ENCODE measurements around the gene NUP133.

NUP133 gene

DNA sequence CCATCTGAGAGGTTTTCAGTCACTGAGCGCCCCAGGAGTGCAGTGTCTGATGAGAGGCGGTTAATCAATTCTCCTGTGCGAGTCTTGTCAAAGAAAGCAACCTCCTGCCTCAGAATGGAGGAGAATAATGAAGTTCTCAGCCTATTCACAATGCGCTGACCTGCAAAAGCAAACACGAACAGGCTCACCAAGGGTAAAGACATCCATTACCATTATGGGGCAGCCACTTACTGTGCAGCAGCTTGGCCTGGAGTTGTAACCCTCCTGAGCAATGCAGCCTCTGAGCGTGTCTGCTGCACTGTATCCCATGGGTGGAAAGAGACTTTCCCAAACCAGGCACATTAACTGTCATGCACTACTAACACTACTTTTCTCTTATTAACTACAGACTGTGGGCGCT, 39.4 kb upstream of the NUP133 start:
- ChIA-PET POLR2A (interaction anchor here (0.7 to 1.7 kb wide), 2 partner anchors 11 to 39 kb away, joined by 4 to 11 read pairs; partner anchors contain the start of gene ABCB10), CTCF (interaction anchor here (0.6 to 2.6 kb wide), 4 partner anchors 11 to 33 kb away, joined by 3 to 10 read pairs (median 4); partner anchors contain the start of gene ABCB10)
- Histone ChIP-seq H3K4me1 (ENCODE audit: control insufficient read depth, insufficient read depth, low read length) (peaks cover 19% of the 10 kb centered on the region), H3K27ac (ENCODE audit: extremely low read depth, low read depth, low read length) (no peak overlapping the region), H3K9me3 (ENCODE audit: control insufficient read depth, insufficient read depth, low read depth, low read length) (no peaks in the 10 kb centered on the region), H3K36me3 (ENCODE audit: control insufficient read depth in 2 of 2, insufficient read depth in 1 of 2, low read length in 2 of 2) (peaks cover 30 to 49% of the 10 kb centered on the region in 2 experiments), H3K4me3 (ENCODE audit: low read depth, low read length) (no peak overlapping the region)
- no peak for TF ChIP-seq ZNF596 (tag by site-specific recombination; IDR thresholded peaks at IDR 0.05)
- TF ChIP-seq SCRT2 (tag by site-specific recombination; IDR thresholded peaks at IDR 0.05) = no peak
- no peak for TF ChIP-seq ZNF132 (tag by site-specific recombination; IDR thresholded peaks at IDR 0.05; ENCODE audit: borderline replicate concordance)
- TF ChIP-seq ZNF510 (tag by site-specific recombination; IDR thresholded peaks at IDR 0.05; ENCODE audit: insufficient replicate concordance) = no peak
- TF ChIP-seq OVOL3 (tag by site-specific recombination; IDR thresholded peaks at IDR 0.05) = no peak
- TF ChIP-seq, protein P1, sequence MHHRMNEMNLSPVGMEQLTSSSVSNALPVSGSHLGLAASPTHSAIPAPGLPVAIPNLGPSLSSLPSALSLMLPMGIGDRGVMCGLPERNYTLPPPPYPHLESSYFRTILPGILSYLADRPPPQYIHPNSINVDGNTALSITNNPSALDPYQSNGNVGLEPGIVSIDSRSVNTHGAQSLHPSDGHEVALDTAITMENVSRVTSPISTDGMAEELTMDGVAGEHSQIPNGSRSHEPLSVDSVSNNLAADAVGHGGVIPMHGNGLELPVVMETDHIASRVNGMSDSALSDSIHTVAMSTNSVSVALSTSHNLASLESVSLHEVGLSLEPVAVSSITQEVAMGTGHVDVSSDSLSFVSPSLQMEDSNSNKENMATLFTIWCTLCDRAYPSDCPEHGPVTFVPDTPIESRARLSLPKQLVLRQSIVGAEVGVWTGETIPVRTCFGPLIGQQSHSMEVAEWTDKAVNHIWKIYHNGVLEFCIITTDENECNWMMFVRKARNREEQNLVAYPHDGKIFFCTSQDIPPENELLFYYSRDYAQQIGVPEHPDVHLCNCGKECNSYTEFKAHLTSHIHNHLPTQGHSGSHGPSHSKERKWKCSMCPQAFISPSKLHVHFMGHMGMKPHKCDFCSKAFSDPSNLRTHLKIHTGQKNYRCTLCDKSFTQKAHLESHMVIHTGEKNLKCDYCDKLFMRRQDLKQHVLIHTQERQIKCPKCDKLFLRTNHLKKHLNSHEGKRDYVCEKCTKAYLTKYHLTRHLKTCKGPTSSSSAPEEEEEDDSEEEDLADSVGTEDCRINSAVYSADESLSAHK (tag by site-specific recombination; IDR thresholded peaks at IDR 0.05) = no peak
- TF ChIP-seq, protein P2, sequence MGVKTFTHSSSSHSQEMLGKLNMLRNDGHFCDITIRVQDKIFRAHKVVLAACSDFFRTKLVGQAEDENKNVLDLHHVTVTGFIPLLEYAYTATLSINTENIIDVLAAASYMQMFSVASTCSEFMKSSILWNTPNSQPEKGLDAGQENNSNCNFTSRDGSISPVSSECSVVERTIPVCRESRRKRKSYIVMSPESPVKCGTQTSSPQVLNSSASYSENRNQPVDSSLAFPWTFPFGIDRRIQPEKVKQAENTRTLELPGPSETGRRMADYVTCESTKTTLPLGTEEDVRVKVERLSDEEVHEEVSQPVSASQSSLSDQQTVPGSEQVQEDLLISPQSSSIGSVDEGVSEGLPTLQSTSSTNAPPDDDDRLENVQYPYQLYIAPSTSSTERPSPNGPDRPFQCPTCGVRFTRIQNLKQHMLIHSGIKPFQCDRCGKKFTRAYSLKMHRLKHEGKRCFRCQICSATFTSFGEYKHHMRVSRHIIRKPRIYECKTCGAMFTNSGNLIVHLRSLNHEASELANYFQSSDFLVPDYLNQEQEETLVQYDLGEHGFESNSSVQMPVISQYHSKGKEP (tag by site-specific recombination; IDR thresholded peaks at IDR 0.05) = no peak
- no peak for TF ChIP-seq GFI1B (tag by site-specific recombination; IDR thresholded peaks at IDR 0.05)
- TF ChIP-seq, protein P3, sequence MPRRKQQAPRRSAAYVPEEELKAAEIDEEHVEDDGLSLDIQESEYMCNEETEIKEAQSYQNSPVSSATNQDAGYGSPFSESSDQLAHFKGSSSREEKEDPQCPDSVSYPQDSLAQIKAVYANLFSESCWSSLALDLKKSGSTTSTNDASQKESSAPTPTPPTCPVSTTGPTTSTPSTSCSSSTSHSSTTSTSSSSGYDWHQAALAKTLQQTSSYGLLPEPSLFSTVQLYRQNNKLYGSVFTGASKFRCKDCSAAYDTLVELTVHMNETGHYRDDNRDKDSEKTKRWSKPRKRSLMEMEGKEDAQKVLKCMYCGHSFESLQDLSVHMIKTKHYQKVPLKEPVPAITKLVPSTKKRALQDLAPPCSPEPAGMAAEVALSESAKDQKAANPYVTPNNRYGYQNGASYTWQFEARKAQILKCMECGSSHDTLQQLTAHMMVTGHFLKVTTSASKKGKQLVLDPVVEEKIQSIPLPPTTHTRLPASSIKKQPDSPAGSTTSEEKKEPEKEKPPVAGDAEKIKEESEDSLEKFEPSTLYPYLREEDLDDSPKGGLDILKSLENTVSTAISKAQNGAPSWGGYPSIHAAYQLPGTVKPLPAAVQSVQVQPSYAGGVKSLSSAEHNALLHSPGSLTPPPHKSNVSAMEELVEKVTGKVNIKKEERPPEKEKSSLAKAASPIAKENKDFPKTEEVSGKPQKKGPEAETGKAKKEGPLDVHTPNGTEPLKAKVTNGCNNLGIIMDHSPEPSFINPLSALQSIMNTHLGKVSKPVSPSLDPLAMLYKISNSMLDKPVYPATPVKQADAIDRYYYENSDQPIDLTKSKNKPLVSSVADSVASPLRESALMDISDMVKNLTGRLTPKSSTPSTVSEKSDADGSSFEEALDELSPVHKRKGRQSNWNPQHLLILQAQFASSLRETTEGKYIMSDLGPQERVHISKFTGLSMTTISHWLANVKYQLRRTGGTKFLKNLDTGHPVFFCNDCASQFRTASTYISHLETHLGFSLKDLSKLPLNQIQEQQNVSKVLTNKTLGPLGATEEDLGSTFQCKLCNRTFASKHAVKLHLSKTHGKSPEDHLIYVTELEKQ (tag by site-specific recombination; IDR thresholded peaks at IDR 0.05; ENCODE audit: borderline replicate concordance) = no peak
- TF ChIP-seq ZNF24 (tag by site-specific recombination; IDR thresholded peaks at IDR 0.05) = no peak
- no peak for TF ChIP-seq ZEB2 (tag by site-specific recombination; IDR thresholded peaks at IDR 0.05)
- no peak for TF ChIP-seq ZBTB21 (tag by site-specific recombination; IDR thresholded peaks at IDR 0.05)
- no peak for TF ChIP-seq ZNF155 (tag by site-specific recombination; IDR thresholded peaks at IDR 0.05)
- TF ChIP-seq, protein P4, sequence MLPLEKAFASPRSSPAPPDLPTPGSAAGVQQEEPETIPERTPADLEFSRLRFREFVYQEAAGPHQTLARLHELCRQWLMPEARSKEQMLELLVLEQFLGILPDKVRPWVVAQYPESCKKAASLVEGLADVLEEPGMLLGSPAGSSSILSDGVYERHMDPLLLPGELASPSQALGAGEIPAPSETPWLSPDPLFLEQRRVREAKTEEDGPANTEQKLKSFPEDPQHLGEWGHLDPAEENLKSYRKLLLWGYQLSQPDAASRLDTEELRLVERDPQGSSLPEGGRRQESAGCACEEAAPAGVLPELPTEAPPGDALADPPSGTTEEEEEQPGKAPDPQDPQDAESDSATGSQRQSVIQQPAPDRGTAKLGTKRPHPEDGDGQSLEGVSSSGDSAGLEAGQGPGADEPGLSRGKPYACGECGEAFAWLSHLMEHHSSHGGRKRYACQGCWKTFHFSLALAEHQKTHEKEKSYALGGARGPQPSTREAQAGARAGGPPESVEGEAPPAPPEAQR (tag by site-specific recombination; IDR thresholded peaks at IDR 0.05) = no peak
- TF ChIP-seq ZNF664 (tag by site-specific recombination; IDR thresholded peaks at IDR 0.05) = no peak
- no peak for TF ChIP-seq MZF1 (tag by site-specific recombination; IDR thresholded peaks at IDR 0.05; ENCODE audit: borderline replicate concordance)

DNA sequence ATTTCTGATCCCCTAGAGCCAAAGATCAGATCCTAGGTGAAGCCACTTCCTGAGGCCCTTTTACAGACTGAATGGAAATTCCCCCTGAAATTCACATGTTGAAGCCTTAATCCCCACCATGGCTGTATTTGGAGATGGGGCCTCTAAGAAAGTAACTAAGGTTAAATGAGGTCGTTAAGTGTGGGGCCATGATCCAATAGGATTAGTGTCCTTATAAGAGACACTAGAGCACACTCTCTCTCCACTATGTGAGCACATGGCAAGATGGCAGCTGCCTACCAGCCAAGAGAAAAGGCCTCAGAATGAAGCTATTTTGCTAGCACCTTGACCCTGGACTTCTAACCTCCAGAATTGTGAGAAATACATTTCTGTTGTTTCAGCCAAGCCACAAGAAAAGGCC, 36.4 kb upstream of the NUP133 start:
- Histone ChIP-seq H3K9me3 (ENCODE audit: control insufficient read depth, insufficient read depth, low read depth, low read length) (no peaks in the 10 kb centered on the region), H3K36me3 (ENCODE audit: control insufficient read depth in 2 of 2, insufficient read depth in 1 of 2, low read length in 2 of 2) (peaks cover 52 to 78% of the 10 kb centered on the region in 2 experiments), H3K4me3 (ENCODE audit: low read depth, low read length) (no peak overlapping the region), H3K4me1 (ENCODE audit: control insufficient read depth, insufficient read depth, low read length) (peaks cover 3% of the 10 kb centered on the region), H3K27ac (ENCODE audit: extremely low read depth, low read depth, low read length) (no peak overlapping the region)
- POLR2A ChIA-PET = no interaction called here
- CTCF ChIA-PET = interaction anchor here (0.6 to 3.1 kb wide), 2 partner anchors 12 to 261 kb away, joined by 3 to 15 read pairs; no protein-coding TSS in a partner anchor
- TF ChIP-seq ZNF549 (tag by site-specific recombination; IDR thresholded peaks at IDR 0.05) (0 out of 2 replicates have a peak, but pooled peaks have one; percentile 17), ZNF768 (tag by site-specific recombination; IDR thresholded peaks at IDR 0.05) (no peak)
